ENCODE results near the gene CORO2A. TPM values are rescaled to one million over a fixed set of nuclear protein-coding genes. Genes with fewer than 3 reads are reported as not detected.

CORO2A gene
- total and polyA plus RNA-seq, 2 of the 13 experiments (the other 11 are each of a cell fraction or from before 2014, with no cell fraction given): 14.4 to 15.3 TPM

GRCh38 chr9:98118640-98119601 is 73.5 kb downstream of the CORO2A start, which contains the start of gene TRIM14 (continued):
- TF ChIP-seq UBTF (CRISPR knock-in tag; IDR thresholded peaks at IDR 0.05) (peak; percentile 75; the same call in 1 of the 2 replicates), ZNF446 (CRISPR knock-in tag; IDR thresholded peaks at IDR 0.05) (peak; percentile 79; the same call in 1 of the 2 replicates), ZBTB10 (CRISPR knock-in tag; IDR thresholded peaks at IDR 0.05; ENCODE audit: borderline replicate concordance) (peak; percentile 85; the same call in 1 of the 2 replicates), ZNF552 (CRISPR knock-in tag; IDR thresholded peaks at IDR 0.05; ENCODE audit: borderline replicate concordance) (no peak), TARDBP (CRISPR knock-in tag; IDR thresholded peaks at IDR 0.05) (peak; percentile 66), ZNF547 (CRISPR knock-in tag; IDR thresholded peaks at IDR 0.05) (no peak; the same call in 1 of the 2 replicates), ZBTB44 (CRISPR knock-in tag; IDR thresholded peaks at IDR 0.05) (no peak), JUN (CRISPR knock-in tag; IDR thresholded peaks at IDR 0.05) (no peak), ZNF557 (CRISPR knock-in tag; IDR thresholded peaks at IDR 0.05) (no peak), U2AF1 (optimal IDR thresholded peaks at IDR 0.05; ENCODE audit: low read depth, low read length) (no peak), ZNF777 (CRISPR knock-in tag; IDR thresholded peaks at IDR 0.05) (0 out of 2 replicates have a peak, but pooled peaks have one; percentile 37), ZNF605 (CRISPR knock-in tag; IDR thresholded peaks at IDR 0.05) (no peak), ZFP91 (CRISPR knock-in tag; IDR thresholded peaks at IDR 0.05; ENCODE audit: borderline replicate concordance) (peak; percentile 83; the same call in 1 of the 2 replicates)
- TF ChIP-seq, protein P1, sequence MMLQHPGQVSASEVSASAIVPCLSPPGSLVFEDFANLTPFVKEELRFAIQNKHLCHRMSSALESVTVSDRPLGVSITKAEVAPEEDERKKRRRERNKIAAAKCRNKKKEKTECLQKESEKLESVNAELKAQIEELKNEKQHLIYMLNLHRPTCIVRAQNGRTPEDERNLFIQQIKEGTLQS (CRISPR knock-in tag; IDR thresholded peaks at IDR 0.05): no peak
- TF ChIP-seq, protein P2, sequence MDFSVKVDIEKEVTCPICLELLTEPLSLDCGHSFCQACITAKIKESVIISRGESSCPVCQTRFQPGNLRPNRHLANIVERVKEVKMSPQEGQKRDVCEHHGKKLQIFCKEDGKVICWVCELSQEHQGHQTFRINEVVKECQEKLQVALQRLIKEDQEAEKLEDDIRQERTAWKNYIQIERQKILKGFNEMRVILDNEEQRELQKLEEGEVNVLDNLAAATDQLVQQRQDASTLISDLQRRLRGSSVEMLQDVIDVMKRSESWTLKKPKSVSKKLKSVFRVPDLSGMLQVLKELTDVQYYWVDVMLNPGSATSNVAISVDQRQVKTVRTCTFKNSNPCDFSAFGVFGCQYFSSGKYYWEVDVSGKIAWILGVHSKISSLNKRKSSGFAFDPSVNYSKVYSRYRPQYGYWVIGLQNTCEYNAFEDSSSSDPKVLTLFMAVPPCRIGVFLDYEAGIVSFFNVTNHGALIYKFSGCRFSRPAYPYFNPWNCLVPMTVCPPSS (IDR thresholded peaks at IDR 0.05): no peak

Data from HepG2 (cell line).